Activated CD8-positive, alpha-beta memory T cell treated with anti-CD3 and anti-CD28 coated beads, Interleukin-2, amount 10 ng/mL, durations not matched to agents 7 days and 5 days (primary cell): ENCODE data around the gene EHD4. TPM values are rescaled to one million over a fixed set of nuclear protein-coding genes. Genes with fewer than 3 reads are reported as not detected.

Experiments used
- ATAC-seq: fragments of 150-1000 bp; cut with Tn5 transposase; one replicate; pipeline ENCODE4 v1.10.0; 2021; ENCODE audit warnings: moderate library complexity
- CTCF ChIA-PET: fragments of 350-600 bp; sonication (Branson Sonifier 250); formaldehyde crosslinking; loops from one replicate; lab custom pipeline; 2021; ENCODE audit warnings: antibody characterized with exemption; lab: Charles Lee
- DNase-seq: peaks from one replicate; pipeline ENCODE4 v3.0.0-alpha.2; 2020
- H3K27ac Mint-ChIP-seq: one replicate; pipeline ENCODE4 v1.8.0; 2021; ENCODE audit warnings: mild to moderate bottlenecking, mixed read lengths
- H3K27me3 Mint-ChIP-seq: one replicate; pipeline ENCODE4 v1.8.0; 2021; ENCODE audit warnings: mixed read lengths
- H3K36me3 Mint-ChIP-seq: one replicate; pipeline ENCODE4 v1.8.0; 2021; ENCODE audit warnings: mild to moderate bottlenecking, mixed read lengths
- H3K4me1 Mint-ChIP-seq: one replicate; pipeline ENCODE4 v1.8.0; 2021; ENCODE audit warnings: mixed read lengths
- H3K4me3 Mint-ChIP-seq: one replicate; pipeline ENCODE4 v1.8.0; 2021; ENCODE audit warnings: mild to moderate bottlenecking, moderate library complexity, mixed read lengths
- H3K9me3 Mint-ChIP-seq: one replicate; pipeline ENCODE4 v1.8.0; 2022; ENCODE audit warnings: low read depth, mixed read lengths
- microRNA-seq: library from miRNA; unstranded; fragments of <30 nt; microRNA quantifications from one replicate; pipeline ENCODE4 v1.2.0, GENCODE V29; 2022
- total RNA-seq, 2 experiments: library from RNA; stranded (reverse); gene quantifications; one replicate each; pipeline ENCODE4 v1.2.3, GENCODE V29; 2021

The EHD4 gene
- total RNA-seq, 2 experiments from 2014 or later: 15.6 to 19.8 TPM

DNA sequence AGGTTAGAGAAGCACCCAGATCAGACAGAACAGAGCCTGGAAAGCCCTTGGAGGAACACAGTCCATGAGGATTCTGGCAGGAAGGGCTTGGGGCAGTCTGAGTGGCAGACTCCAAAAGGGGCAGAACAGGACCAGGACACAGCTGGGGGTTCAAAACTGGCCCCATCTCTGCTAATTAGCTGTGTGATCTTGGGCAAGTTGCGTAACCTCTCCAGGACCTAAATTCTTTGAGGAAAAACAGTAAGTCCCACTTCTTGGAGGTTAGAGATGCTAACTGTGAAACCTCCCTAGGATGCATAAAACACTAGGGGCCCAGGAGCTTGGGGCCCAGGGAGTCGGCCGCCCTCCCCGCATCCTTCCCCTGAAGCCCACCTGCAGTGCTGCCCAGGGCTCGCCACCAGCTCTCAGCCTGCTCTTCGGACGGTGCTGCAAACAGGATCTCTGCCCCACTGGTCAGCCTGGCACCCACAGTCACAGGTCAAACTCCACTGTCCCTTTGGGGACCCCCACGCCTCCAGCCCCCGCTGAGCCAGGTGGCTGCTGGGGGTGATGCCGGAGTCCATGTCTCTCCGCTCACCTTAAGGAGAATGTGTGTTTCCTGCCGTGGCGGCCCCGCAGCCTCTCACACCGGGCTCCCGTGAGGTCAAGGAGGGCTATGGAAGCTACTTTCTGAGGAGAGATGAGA is 121.7 kb downstream of the EHD4 start:
- no peak for DNase-seq
- H3K36me3 Mint-ChIP-seq: peaks cover 1% of the 10 kb centered on the region
- peaks cover 3% of the 10 kb centered on the region for H3K4me1 Mint-ChIP-seq
- ATAC-seq: no peak
- H3K9me3 Mint-ChIP-seq: no peaks in the 10 kb centered on the region
- H3K27me3 Mint-ChIP-seq: no peaks in the 10 kb centered on the region
- CTCF ChIA-PET: no interaction called here
- H3K27ac Mint-ChIP-seq: no peak overlapping the region
- no peak overlapping the region for H3K4me3 Mint-ChIP-seq

- Mint-ChIP-seq H3K36me3 (peaks cover 1% of the 10 kb centered on the region), H3K27me3 (no peaks in the 10 kb centered on the region), H3K4me1 (peaks cover 3% of the 10 kb centered on the region), H3K4me3 (no peak overlapping the region), H3K27ac (no peak overlapping the region), H3K9me3 (no peaks in the 10 kb centered on the region)
- ATAC-seq: no peak
- CTCF ChIA-PET: no interaction called here
- DNase-seq: no peak
Measured at GRCh38 chr15:41849861-41850260, 122.5 kb downstream of the EHD4 start.

- no peak for DNase-seq
- Mint-ChIP-seq H3K27me3 (no peaks in the 10 kb centered on the region), H3K9me3 (no peaks in the 10 kb centered on the region), H3K27ac (no peak overlapping the region), H3K36me3 (peaks cover 1% of the 10 kb centered on the region), H3K4me1 (peaks cover 3% of the 10 kb centered on the region), H3K4me3 (no peak overlapping the region)
- no peak for ATAC-seq
- CTCF ChIA-PET: no interaction called here
Measured at GRCh38 chr15:41849204-41849603, 123.2 kb downstream of the EHD4 start.

GRCh38 chr15:41848631-41849030 is 123.7 kb downstream of the EHD4 start:
- Mint-ChIP-seq H3K27ac (no peak overlapping the region), H3K4me3 (no peak overlapping the region), H3K36me3 (peaks cover 1% of the 10 kb centered on the region), H3K27me3 (no peaks in the 10 kb centered on the region), H3K9me3 (no peaks in the 10 kb centered on the region), H3K4me1 (peaks cover 3% of the 10 kb centered on the region)
- CTCF ChIA-PET: no interaction called here
- DNase-seq (no peak), ATAC-seq (no peak)

- Mint-ChIP-seq H3K4me1 (peaks cover 3% of the 10 kb centered on the region), H3K36me3 (peaks cover 1% of the 10 kb centered on the region), H3K4me3 (no peak overlapping the region), H3K27ac (no peak overlapping the region), H3K9me3 (no peaks in the 10 kb centered on the region), H3K27me3 (no peaks in the 10 kb centered on the region)
- ATAC-seq (no peak), DNase-seq (no peak)
- CTCF ChIA-PET: interaction anchor here (1.9 kb wide), 1 partner anchor 74 kb away, joined by 4 read pairs; the partner anchor contains the start of gene MAPKBP1
Measured at GRCh38 chr15:41847981-41848380, 124.4 kb downstream of the EHD4 start.

DNA sequence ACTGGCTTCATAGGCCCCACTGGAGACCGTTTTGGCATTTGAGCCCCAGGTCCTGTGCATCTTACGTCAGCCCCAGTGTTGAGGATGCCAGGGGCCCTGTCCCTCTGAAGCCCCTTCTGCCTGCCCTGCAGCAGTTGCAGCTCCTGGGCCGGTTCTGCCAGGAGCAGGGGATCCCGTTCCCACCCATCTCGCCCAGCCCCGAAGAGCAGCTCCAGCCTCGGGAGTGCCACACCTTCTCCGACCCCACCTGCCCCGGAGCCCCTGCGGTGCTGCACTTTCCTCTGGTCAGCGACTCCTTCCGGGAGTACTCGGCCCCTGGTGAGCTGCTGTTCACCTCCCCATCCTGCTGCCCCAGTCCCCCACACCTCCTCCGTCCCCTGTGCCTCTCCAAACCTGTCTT is 125.2 kb downstream of the EHD4 start:
- CTCF ChIA-PET: interaction anchor here (1.9 kb wide), 1 partner anchor 74 kb away, joined by 4 read pairs; the partner anchor contains the start of gene MAPKBP1
- Mint-ChIP-seq H3K4me1 (peaks cover 3% of the 10 kb centered on the region), H3K4me3 (no peak overlapping the region), H3K36me3 (peaks cover 1% of the 10 kb centered on the region), H3K27me3 (no peaks in the 10 kb centered on the region), H3K27ac (no peak overlapping the region), H3K9me3 (no peaks in the 10 kb centered on the region)
- DNase-seq (no peak), ATAC-seq (no peak)

Small RNA genes within 50 kb of the gene (microRNA-seq; reads per million reads assigned to microRNA genes)
- not detected for gene MIR4310

Other genes with a start within 250 kb of the EHD4 start
- 10 to 100 TPM; 24.7 to 33.1 TPM for gene MAPKBP1, start 198.1 kb downstream of the EHD4 start, total RNA-seq
- gene JMJD7, start 144.5 kb downstream of the EHD4 start, total RNA-seq: 10 to 100 TPM; 12.0 to 21.9 TPM
- 1 to 10 TPM; 2.8 to 7.7 TPM for gene PLA2G4B, start 133.7 kb downstream of the EHD4 start, total RNA-seq
- gene SPTBN5, start 78.5 kb downstream of the EHD4 start, total RNA-seq: under 1 TPM; 0.54 to 0.91 TPM
- under 1 TPM in 1 of 2 experiments, not detected in 1; 0.05 TPM for gene PLA2G4E, start 48.5 kb upstream of the EHD4 start, total RNA-seq
- not detected for gene PLA2G4D, start 122.0 kb upstream of the EHD4 start, total RNA-seq
- gene PLA2G4F, start 184.1 kb upstream of the EHD4 start, total RNA-seq: not detected
- 10 to 100 TPM; 58.7 to 70.1 TPM for gene VPS39, start 235.7 kb upstream of the EHD4 start, total RNA-seq